ENCODE results near the gene KDM4D. TPM values are rescaled to one million over a fixed set of nuclear protein-coding genes. Genes with fewer than 3 reads are reported as not detected.

KDM4D gene
- polyA plus RNA-seq, 1 donor (not counting 4 experiments of a cell fraction or from before 2014, with no cell fraction given): 1.1 TPM

GRCh38 chr11:94932503-94932902 is 41.0 kb upstream of the KDM4D start:
- no peak overlapping the region for H3K4me2 ChIP-seq (ENCODE audit: control insufficient read depth, extremely low read depth, insufficient read depth, low read depth, low read length)
- no peak overlapping the region for H2AFZ ChIP-seq (ENCODE audit: control insufficient read depth, low read length)
- no peaks in the 10 kb centered on the region for H3K79me2 ChIP-seq (ENCODE audit: control insufficient read depth, insufficient read depth, low read length)
- no peaks in the 10 kb centered on the region for H3K27me3 ChIP-seq (ENCODE audit: control insufficient read depth, extremely low read depth, insufficient read depth, low read length)
- FAIRE-seq: no peak
- DNase-seq (ENCODE audit: low read depth, low spot score): no peak
- H3K4me1 ChIP-seq (ENCODE audit: control insufficient read depth, extremely low read depth, insufficient read depth, low read length): no peaks in the 10 kb centered on the region
- H3K27ac ChIP-seq (ENCODE audit: control insufficient read depth, insufficient read depth, low read length): no peak overlapping the region
- H3K9me1 ChIP-seq (ENCODE audit: control insufficient read depth, extremely low read depth, insufficient read depth, low read length): no peaks in the 10 kb centered on the region
- H3K36me3 ChIP-seq (ENCODE audit: control insufficient read depth in 2 of 2, extremely low read depth in 1 of 2, insufficient read depth in 2 of 2, low read length in 2 of 2): no peaks in the 10 kb centered on the region
- H3K9ac ChIP-seq (ENCODE audit: control insufficient read depth, extremely low read depth, insufficient read depth, low read length): no peak overlapping the region
- H3K4me3 ChIP-seq (ENCODE audit: control insufficient read depth in 2 of 3, extremely low read depth in 1 of 3, insufficient read depth in 2 of 3, low read depth in 1 of 3, low read length in 3 of 3): no peak overlapping the region
- H4K20me1 ChIP-seq (ENCODE audit: control insufficient read depth, extremely low read depth, insufficient read depth, low read length): no peaks in the 10 kb centered on the region
- dilution Hi-C loops (cut with MboI; ENCODE audit: extremely low pct_ligation_motif_present, low sequenced_read_pairs): no loop called here
- no peaks in the 10 kb centered on the region for H3K9me3 ChIP-seq (ENCODE audit: control insufficient read depth, low read depth, low read length)
- TF ChIP-seq CTCF (optimal IDR thresholded peaks at IDR 0.05 in 1 of 3, IDR thresholded peaks at IDR 0.05 in 1 of 3, conservative IDR thresholded peaks at IDR 0.05 in 1 of 3; ENCODE audit: extremely low read depth in 1 of 3, insufficient read depth in 2 of 3, low read length in 3 of 3) (no peak), EZH2 (IDR thresholded peaks at IDR 0.05; ENCODE audit: low read length) (no peak)

GRCh38 chr11:94933223-94934130 is 40.0 kb upstream of the KDM4D start:
- no peak overlapping the region for H2AFZ ChIP-seq (ENCODE audit: control insufficient read depth, low read length)
- TF ChIP-seq EZH2 (IDR thresholded peaks at IDR 0.05; ENCODE audit: low read length): no peak
- TF ChIP-seq CTCF (optimal IDR thresholded peaks at IDR 0.05 in 1 of 3, IDR thresholded peaks at IDR 0.05 in 1 of 3, conservative IDR thresholded peaks at IDR 0.05 in 1 of 3; ENCODE audit: extremely low read depth in 1 of 3, insufficient read depth in 2 of 3, low read length in 3 of 3): no peak
- no peaks in the 10 kb centered on the region for H3K79me2 ChIP-seq (ENCODE audit: control insufficient read depth, insufficient read depth, low read length)
- H3K4me3 ChIP-seq (ENCODE audit: control insufficient read depth in 2 of 3, extremely low read depth in 1 of 3, insufficient read depth in 2 of 3, low read depth in 1 of 3, low read length in 3 of 3): no peak overlapping the region
- H4K20me1 ChIP-seq (ENCODE audit: control insufficient read depth, extremely low read depth, insufficient read depth, low read length): no peaks in the 10 kb centered on the region
- no peak for DNase-seq (ENCODE audit: low read depth, low spot score)
- no peak overlapping the region for H3K4me2 ChIP-seq (ENCODE audit: control insufficient read depth, extremely low read depth, insufficient read depth, low read depth, low read length)
- H3K4me1 ChIP-seq (ENCODE audit: control insufficient read depth, extremely low read depth, insufficient read depth, low read length): no peaks in the 10 kb centered on the region
- no peak for FAIRE-seq
- H3K9ac ChIP-seq (ENCODE audit: control insufficient read depth, extremely low read depth, insufficient read depth, low read length): no peak overlapping the region
- dilution Hi-C loops (cut with MboI; ENCODE audit: extremely low pct_ligation_motif_present, low sequenced_read_pairs): no loop called here
- H3K36me3 ChIP-seq (ENCODE audit: control insufficient read depth in 2 of 2, extremely low read depth in 1 of 2, insufficient read depth in 2 of 2, low read length in 2 of 2): no peaks in the 10 kb centered on the region
- no peaks in the 10 kb centered on the region for H3K9me3 ChIP-seq (ENCODE audit: control insufficient read depth, low read depth, low read length)
- no peaks in the 10 kb centered on the region for H3K9me1 ChIP-seq (ENCODE audit: control insufficient read depth, extremely low read depth, insufficient read depth, low read length)
- H3K27me3 ChIP-seq (ENCODE audit: control insufficient read depth, extremely low read depth, insufficient read depth, low read length): no peaks in the 10 kb centered on the region
- no peak overlapping the region for H3K27ac ChIP-seq (ENCODE audit: control insufficient read depth, insufficient read depth, low read length)

All from keratinocyte (primary cell).